Ovary (tissue), 9 donors: Measurements from ENCODE around the gene CPZ. TPM values are rescaled to one million over a fixed set of nuclear protein-coding genes. Genes with fewer than 3 reads are reported as not detected.

Source experiments
- DNase-seq, 5 donors: peaks; one replicate each; pipeline ENCODE4 v3.0.0-alpha.2; 2019 to 2020
- H3K27ac ChIP-seq, 2 donors: fragments of 200-600 bp; one replicate each; pipeline versions ENCODE4 v1.5.1 to v1.8.0; 2019 to 2022
- H3K27me3 ChIP-seq: fragments of 200-600 bp; one replicate; pipeline ENCODE4 v1.8.0; 2022
- H3K36me3 ChIP-seq: fragments of 200-600 bp; sonication (generic); one replicate; pipeline ENCODE4 v1.5.1; 2019
- H3K4me1 ChIP-seq: one replicate; pipeline ENCODE4 v1.8.1; 2013; ENCODE audit warnings: mild to moderate bottlenecking, moderate library complexity; ENCODE audit not compliant: insufficient read depth
- H3K4me3 ChIP-seq: fragments of 200-600 bp; sonication (generic); one replicate; pipeline ENCODE4 v1.5.1; 2017
- H3K9me3 ChIP-seq, 2 donors: fragments of 200-600 bp in 1 of 2; sonication (generic) in 1 of 2; one replicate each; pipeline versions ENCODE4 v1.5.1 to v1.8.1; 2013 to 2019; ENCODE audit warnings: mild to moderate bottlenecking in 1 of 2, moderate library complexity in 1 of 2
- CTCF ChIP-seq, 3 donors: fragments of 450-650 bp in 2 of 3; fragments of 200-600 bp in 1 of 3; IDR thresholded peaks; one replicate each; pipeline versions ENCODE4 v1.5.1 to v1.8.0; 2016 to 2022; ENCODE audit warnings: antibody characterized with exemption in 3 of 3, mild to moderate bottlenecking in 1 of 3
- EP300 ChIP-seq: sonication (generic); formaldehyde crosslinking; IDR thresholded peaks from one replicate; pipeline ENCODE4 v1.6.1; 2017; ENCODE audit warnings: antibody characterized with exemption
- POLR2A ChIP-seq: fragments of 450-650 bp; IDR thresholded peaks from one replicate; pipeline ENCODE4 v1.6.1; 2017; ENCODE audit warnings: antibody characterized with exemption, mild to moderate bottlenecking, moderate library complexity
- WGBS, 3 donors: extraction: QIAGEN DNeasy Blood & Tissue Kit in 1 of 3; methylation state at CpG; one replicate each; pipeline versions ENCODE4 v1.1.5 to v1.1.7; 2013 to 2017; 5-methylcytosine and 5-hydroxymethylcytosine counted together
- intact Hi-C, 4 donors: fragments of 100-400 bp; cut with DNase I; formaldehyde crosslinking; loops; one replicate each; pipeline versions ENCODE4 v1.11.0 to v1.15.1; 2022 to 2023
- polyA plus RNA-seq, 2 donors: library from polyadenylated mRNA; stranded (reverse); fragments of 200-250 nt in 1 of 2; fragments of 350-450 nt in 1 of 2; fragmentation: Illumina TruSeq in 1 of 2; extraction: RNeasy Lipid Tissue Mini Kit (QIAGEN cat#74804) in 1 of 2; gene quantifications; one replicate each; pipeline ENCODE4 v1.2.3, GENCODE V29; 2013 to 2014
- total RNA-seq, 7 donors: library from RNA; depleted of rRNA in 2 of 7; stranded (reverse); fragments of >200 nt in 2 of 7; fragmentation: NEBNext Ultra II Directional in 3 of 7; extraction: Animal tissue kit (Norgen Biotek cat#: 25700) in 3 of 7; gene quantifications; one replicate each; pipeline versions ENCODE4 v1.1.0 to v1.2.4, GENCODE V29; 2016 to 2023
- donor health status: DM: no; HTN: no; CAD: no; lungs with moderate emphysema.
- donor health status: DM: no; HTN: no; CAD: no.
- donor health status: Bipolar disorder and iron deficiency.
- donor health status: DM: yes; HTN: yes; CAD: no.
- donor health status: DM: no; HTN: no; CAD: no.
- donor health status: DM: yes; HTN: yes; CAD: no.

Gene CPZ
- total and polyA plus RNA-seq, 9 donors = 51.0 to 212 (median 129) TPM

DNA sequence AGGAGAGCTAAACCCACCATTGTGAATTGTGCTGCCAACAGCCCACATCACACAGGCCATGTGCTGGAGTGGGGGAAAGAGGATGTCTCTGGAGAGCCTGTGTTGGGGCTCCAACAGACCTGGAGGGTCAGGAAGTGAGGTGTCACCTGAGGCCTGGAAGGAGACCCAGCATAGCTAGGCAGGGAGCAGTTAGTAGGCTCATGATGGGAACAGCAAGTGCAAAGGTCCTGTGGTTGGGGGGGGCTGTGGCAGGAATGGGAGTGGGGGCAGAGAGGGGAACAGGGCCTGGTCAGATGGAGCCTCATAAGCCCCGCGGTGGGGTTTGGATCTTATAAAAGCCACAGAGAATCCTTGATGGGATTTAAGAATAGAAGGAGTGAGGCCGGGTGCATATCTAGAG is 48.3 kb upstream of the CPZ start:
- H3K4me3 ChIP-seq = no peak overlapping the region
- intact Hi-C loops = loop anchor here in 1 of 4 donors (2.0 kb wide), 1 partner anchor 19 kb away; no protein-coding TSS in a partner anchor

GRCh38 chr4:8544741-8545438 is 47.7 kb upstream of the CPZ start:
- TF ChIP-seq CTCF (IDR thresholded peaks at IDR 0.05) = no peak
- no peak for TF ChIP-seq POLR2A
- no peak for TF ChIP-seq EP300
- H3K36me3 ChIP-seq = no peaks in the 10 kb centered on the region
- WGBS, 3 donors = 67 to 79% (median 76%) methylated on average over 32 of the region's 32 CpGs
- peaks cover 5% of the 10 kb centered on the region for H3K4me1 ChIP-seq
- no peaks in the 10 kb centered on the region for H3K9me3 ChIP-seq
- H3K27ac ChIP-seq = no peak overlapping the region
- intact Hi-C loops = loop anchor here in 1 of 4 donors (2.0 kb wide), 1 partner anchor 18 kb away; no protein-coding TSS in a partner anchor
- H3K4me3 ChIP-seq = no peak overlapping the region
- no peaks in the 10 kb centered on the region for H3K27me3 ChIP-seq
- peak in 1 of 5 donors; percentile 40 for DNase-seq

More for the DNA sequence above, 48.3 kb upstream of the CPZ start:
- peak in 1 of 5 donors; percentile 21 for DNase-seq
- peaks cover 2% of the 10 kb centered on the region for H3K4me1 ChIP-seq
- no peak overlapping the region for H3K27ac ChIP-seq
- 62 to 75% (median 75%) methylated on average over 3 of the region's 3 CpGs for WGBS, 3 donors
- H3K36me3 ChIP-seq = no peaks in the 10 kb centered on the region
- no peaks in the 10 kb centered on the region for H3K9me3 ChIP-seq
- H3K27me3 ChIP-seq = no peaks in the 10 kb centered on the region
- TF ChIP-seq POLR2A (no peak), CTCF (IDR thresholded peaks at IDR 0.05) (no peak), EP300 (no peak)

DNA sequence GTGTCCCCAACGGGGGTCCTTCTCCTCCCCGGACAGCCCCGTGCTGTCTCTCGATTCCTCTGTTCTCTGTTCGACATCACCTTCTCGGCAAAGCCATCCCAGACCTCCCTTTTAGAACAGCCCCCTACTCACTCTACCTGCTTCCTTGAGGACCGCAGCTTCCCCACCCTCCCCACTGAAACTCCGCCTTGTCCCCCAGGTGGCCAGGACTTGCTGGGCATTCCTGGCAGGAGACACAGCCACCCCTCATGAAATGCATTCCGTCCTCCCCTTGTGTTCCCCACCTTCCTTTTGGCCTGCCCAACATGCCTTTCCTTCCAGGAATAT is 47.2 kb upstream of the CPZ start:
- peak in 1 of 5 donors; percentile 19 for DNase-seq
- no peaks in the 10 kb centered on the region for H3K27me3 ChIP-seq
- 69 to 91% (median 80%) methylated on average over 9 of the region's 9 CpGs for WGBS, 3 donors
- no peaks in the 10 kb centered on the region for H3K9me3 ChIP-seq
- H3K36me3 ChIP-seq = no peaks in the 10 kb centered on the region
- H3K4me3 ChIP-seq = no peak overlapping the region
- TF ChIP-seq POLR2A (no peak), CTCF (IDR thresholded peaks at IDR 0.05) (no peak), EP300 (no peak)
- no peak overlapping the region for H3K27ac ChIP-seq
- H3K4me1 ChIP-seq = peaks cover 5% of the 10 kb centered on the region
- intact Hi-C loops = loop anchor here in 1 of 4 donors (2.0 kb wide), 1 partner anchor 17 kb away; no protein-coding TSS in a partner anchor

DNA sequence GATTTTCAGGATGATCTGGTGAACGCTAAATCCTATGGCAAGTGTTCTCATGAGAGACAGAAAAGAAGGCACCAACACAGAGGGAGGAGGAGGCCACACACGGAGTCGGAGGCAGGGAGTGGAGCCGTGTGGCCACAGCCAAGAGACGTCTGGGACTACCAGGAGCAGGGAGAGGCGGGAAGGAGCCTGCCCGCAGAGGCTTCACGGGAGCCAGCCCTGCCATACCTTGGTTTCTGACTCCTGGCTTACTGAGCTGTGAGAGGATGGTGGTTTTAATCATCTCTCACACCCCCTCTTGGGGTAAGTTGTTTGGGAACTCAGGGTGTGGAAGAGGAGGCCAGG is 45.8 kb upstream of the CPZ start:
- intact Hi-C loops = no loop called here
- WGBS, 3 donors = 59 to 90% (median 59%) methylated on average over 8 of the region's 8 CpGs
- DNase-seq = no peak
- TF ChIP-seq CTCF (IDR thresholded peaks at IDR 0.05) = no peak
- no peak for TF ChIP-seq POLR2A
- TF ChIP-seq EP300 = no peak
- Histone ChIP-seq H3K9me3 (no peaks in the 10 kb centered on the region), H3K36me3 (no peaks in the 10 kb centered on the region), H3K27ac (no peak overlapping the region), H3K27me3 (no peaks in the 10 kb centered on the region), H3K4me3 (no peak overlapping the region), H3K4me1 (peaks cover 5% of the 10 kb centered on the region)
